ENCODE results near the gene ZNF70. TPM values are rescaled to one million over a fixed set of nuclear protein-coding genes. Genes with fewer than 3 reads are reported as not detected.
"Not testable (repeated sequence)": the region's sequence is repeated elsewhere in the genome, so short reads cannot be mapped to it uniquely, and the experiment has no call there.

ZNF70 gene
- total and polyA plus RNA-seq, 5 donors from 2014 or later = 0.06 to 2.0 (median 0.28) TPM

- H3K27me3 ChIP-seq (ENCODE audit: control insufficient read depth, insufficient read depth, low read length) = no peaks in the 10 kb centered on the region
- H3K36me3 ChIP-seq (ENCODE audit: control insufficient read depth, insufficient read depth, low read length) = peaks cover 19% of the 10 kb centered on the region
- DNase-seq (no peak), ATAC-seq (ENCODE audit: low read depth in 2 of 2) (no peak)
- no peaks in the 10 kb centered on the region for H3K4me1 ChIP-seq (ENCODE audit: control insufficient read depth, insufficient read depth, low read length, poor library complexity, severe bottlenecking)
- Mint-ChIP-seq H3K4me1 (peaks cover 0 to 3% (median 0%) of the 10 kb centered on the region in 4 donors), H3K36me3 (peaks cover 24% of the 10 kb centered on the region), H3K27me3 (no peaks in the 10 kb centered on the region), H3K9me3 (peaks cover 0 to 4% (median 0%) of the 10 kb centered on the region in 7 donors), H3K4me3 (no peak overlapping the region), H3K27ac (no peak overlapping the region)
- H3K27ac ChIP-seq (ENCODE audit: insufficient read depth, low read length, poor library complexity, severe bottlenecking) = no peak overlapping the region
- H3K9me3 ChIP-seq (ENCODE audit: control insufficient read depth in 2 of 2, low read length in 2 of 2) = peaks cover 2 to 4% of the 10 kb centered on the region in 2 experiments
- H3K4me3 ChIP-seq (ENCODE audit: low read depth, low read length) = no peak overlapping the region
Measured at GRCh38 chr22:23744485-23744884, 6.4 kb downstream of the ZNF70 start.

- peaks cover 19% of the 10 kb centered on the region for H3K36me3 ChIP-seq (ENCODE audit: control insufficient read depth, insufficient read depth, low read length)
- Mint-ChIP-seq H3K27ac (no peak overlapping the region), H3K36me3 (peaks cover 24% of the 10 kb centered on the region), H3K4me1 (peaks cover 0 to 3% (median 0%) of the 10 kb centered on the region in 4 donors), H3K9me3 (peaks cover 0 to 4% (median 0%) of the 10 kb centered on the region in 7 donors), H3K27me3 (no peaks in the 10 kb centered on the region), H3K4me3 (no peak overlapping the region)
- H3K4me3 ChIP-seq (ENCODE audit: low read depth, low read length) = no peak overlapping the region
- no peak overlapping the region for H3K27ac ChIP-seq (ENCODE audit: insufficient read depth, low read length, poor library complexity, severe bottlenecking)
- ATAC-seq (ENCODE audit: low read depth in 2 of 2) (no peak), DNase-seq (no peak)
- no peaks in the 10 kb centered on the region for H3K4me1 ChIP-seq (ENCODE audit: control insufficient read depth, insufficient read depth, low read length, poor library complexity, severe bottlenecking)
- no peaks in the 10 kb centered on the region for H3K27me3 ChIP-seq (ENCODE audit: control insufficient read depth, insufficient read depth, low read length)
- peaks cover 2 to 4% of the 10 kb centered on the region in 2 experiments for H3K9me3 ChIP-seq (ENCODE audit: control insufficient read depth in 2 of 2, low read length in 2 of 2)
Measured at GRCh38 chr22:23744001-23744400, 6.9 kb downstream of the ZNF70 start.

- H3K4me3 Mint-ChIP-seq = no peak overlapping the region
- Histone ChIP-seq H3K4me1 (ENCODE audit: control insufficient read depth, insufficient read depth, low read length, poor library complexity, severe bottlenecking) (no peaks in the 10 kb centered on the region), H3K4me3 (ENCODE audit: low read depth, low read length) (no peak overlapping the region), H3K27me3 (ENCODE audit: control insufficient read depth, insufficient read depth, low read length) (no peaks in the 10 kb centered on the region), H3K36me3 (ENCODE audit: control insufficient read depth, insufficient read depth, low read length) (peaks cover 19% of the 10 kb centered on the region), H3K9me3 (ENCODE audit: control insufficient read depth in 2 of 2, low read length in 2 of 2) (peaks cover 2 to 4% of the 10 kb centered on the region in 2 experiments), H3K27ac (ENCODE audit: insufficient read depth, low read length, poor library complexity, severe bottlenecking) (no peak overlapping the region)
- H3K36me3 Mint-ChIP-seq = peaks cover 24% of the 10 kb centered on the region
- no peaks in the 10 kb centered on the region for H3K27me3 Mint-ChIP-seq
- DNase-seq = no peak
- no peak for ATAC-seq (ENCODE audit: low read depth in 2 of 2)
- H3K4me1 Mint-ChIP-seq = peaks cover 0 to 3% (median 0%) of the 10 kb centered on the region in 4 donors
- peaks cover 0 to 4% (median 0%) of the 10 kb centered on the region in 7 donors for H3K9me3 Mint-ChIP-seq
- no peak overlapping the region for H3K27ac Mint-ChIP-seq
Measured at GRCh38 chr22:23743303-23743705, 7.6 kb downstream of the ZNF70 start.

GRCh38 chr22:23742505-23743264 is 8.2 kb downstream of the ZNF70 start:
- Mint-ChIP-seq H3K4me1 (peaks cover 0 to 3% (median 0%) of the 10 kb centered on the region in 4 donors), H3K4me3 (no peak overlapping the region), H3K9me3 (peaks cover 0 to 4% (median 0%) of the 10 kb centered on the region in 7 donors), H3K27ac (no peak overlapping the region), H3K27me3 (no peaks in the 10 kb centered on the region), H3K36me3 (peaks cover 24% of the 10 kb centered on the region)
- Histone ChIP-seq H3K36me3 (ENCODE audit: control insufficient read depth, insufficient read depth, low read length) (peaks cover 19% of the 10 kb centered on the region), H3K27ac (ENCODE audit: insufficient read depth, low read length, poor library complexity, severe bottlenecking) (no peak overlapping the region), H3K4me3 (ENCODE audit: low read depth, low read length) (no peak overlapping the region), H3K9me3 (ENCODE audit: control insufficient read depth in 2 of 2, low read length in 2 of 2) (peaks cover 2 to 4% of the 10 kb centered on the region in 2 experiments), H3K27me3 (ENCODE audit: control insufficient read depth, insufficient read depth, low read length) (no peaks in the 10 kb centered on the region), H3K4me1 (ENCODE audit: control insufficient read depth, insufficient read depth, low read length, poor library complexity, severe bottlenecking) (no peaks in the 10 kb centered on the region)
- ATAC-seq (ENCODE audit: low read depth in 2 of 2) = no peak
- no peak for DNase-seq

- Mint-ChIP-seq H3K4me3 (no peak overlapping the region), H3K27me3 (no peaks in the 10 kb centered on the region), H3K4me1 (no peaks in the 10 kb centered on the region), H3K9me3 (no peaks in the 10 kb centered on the region), H3K27ac (no peak overlapping the region), H3K36me3 (no peaks in the 10 kb centered on the region)
- no peak overlapping the region for H3K4me3 ChIP-seq (ENCODE audit: low read depth, low read length)
- H3K9me3 ChIP-seq (ENCODE audit: control insufficient read depth in 2 of 2, low read length in 2 of 2) = no peaks in the 10 kb centered on the region
- H3K27ac ChIP-seq (ENCODE audit: insufficient read depth, low read length, poor library complexity, severe bottlenecking) = no peak overlapping the region
- peaks cover under 1% of the 10 kb centered on the region for H3K36me3 ChIP-seq (ENCODE audit: control insufficient read depth, insufficient read depth, low read length)
- no peaks in the 10 kb centered on the region for H3K27me3 ChIP-seq (ENCODE audit: control insufficient read depth, insufficient read depth, low read length)
- no peak for DNase-seq
- ATAC-seq (ENCODE audit: low read depth in 2 of 2) = no peak
- no peaks in the 10 kb centered on the region for H3K4me1 ChIP-seq (ENCODE audit: control insufficient read depth, insufficient read depth, low read length, poor library complexity, severe bottlenecking)
Measured at GRCh38 chr22:23737696-23738095, 13.2 kb downstream of the ZNF70 start.

- not testable (repeated sequence) for H3K4me1 ChIP-seq (ENCODE audit: control insufficient read depth, insufficient read depth, low read length, poor library complexity, severe bottlenecking); H3K36me3 ChIP-seq (ENCODE audit: control insufficient read depth, insufficient read depth, low read length); H3K4me1 Mint-ChIP-seq; H3K9me3 ChIP-seq (ENCODE audit: control insufficient read depth in 2 of 2, low read length in 2 of 2); H3K9me3 Mint-ChIP-seq; H3K27me3 ChIP-seq (ENCODE audit: control insufficient read depth, insufficient read depth, low read length); H3K4me3 ChIP-seq (ENCODE audit: low read depth, low read length); H3K4me3 Mint-ChIP-seq; H3K36me3 Mint-ChIP-seq; ATAC-seq (ENCODE audit: low read depth in 2 of 2); H3K27ac ChIP-seq (ENCODE audit: insufficient read depth, low read length, poor library complexity, severe bottlenecking); DNase-seq
- Mint-ChIP-seq H3K27ac (peak overlapping the region in 1 of 3 donors; percentile 46), H3K27me3 (peaks cover 16% of the 10 kb centered on the region)
Measured at GRCh38 chr22:23728108-23728507, 22.8 kb downstream of the ZNF70 start.

GRCh38 chr22:23722724-23723123 is 28.2 kb downstream of the ZNF70 start:
- Mint-ChIP-seq H3K27me3 (peaks cover 14% of the 10 kb centered on the region), H3K9me3 (no peaks in the 10 kb centered on the region)
- DNase-seq = no peak

GRCh38 chr22:23722160-23722559 is 28.8 kb downstream of the ZNF70 start:
- Histone ChIP-seq H3K36me3 (ENCODE audit: control insufficient read depth, insufficient read depth, low read length) (no peaks in the 10 kb centered on the region), H3K4me3 (ENCODE audit: low read depth, low read length) (no peak overlapping the region), H3K9me3 (ENCODE audit: control insufficient read depth in 2 of 2, low read length in 2 of 2) (no peaks in the 10 kb centered on the region), H3K4me1 (ENCODE audit: control insufficient read depth, insufficient read depth, low read length, poor library complexity, severe bottlenecking) (peaks cover 2% of the 10 kb centered on the region), H3K27ac (ENCODE audit: insufficient read depth, low read length, poor library complexity, severe bottlenecking) (no peak overlapping the region), H3K27me3 (ENCODE audit: control insufficient read depth, insufficient read depth, low read length) (no peaks in the 10 kb centered on the region)
- H3K9me3 Mint-ChIP-seq = no peaks in the 10 kb centered on the region
- no peaks in the 10 kb centered on the region for H3K36me3 Mint-ChIP-seq
- ATAC-seq (ENCODE audit: low read depth in 2 of 2) (no peak), DNase-seq (no peak)
- no peak overlapping the region for H3K27ac Mint-ChIP-seq
- peaks cover 12% of the 10 kb centered on the region for H3K27me3 Mint-ChIP-seq
- H3K4me1 Mint-ChIP-seq = peaks cover 0 to 4% (median 0%) of the 10 kb centered on the region in 4 donors
- H3K4me3 Mint-ChIP-seq = no peak overlapping the region

More at GRCh38 chr22:23722724-23723123, 28.2 kb downstream of the ZNF70 start:
- Histone ChIP-seq H3K4me1 (ENCODE audit: control insufficient read depth, insufficient read depth, low read length, poor library complexity, severe bottlenecking) (no peaks in the 10 kb centered on the region), H3K9me3 (ENCODE audit: control insufficient read depth in 2 of 2, low read length in 2 of 2) (no peaks in the 10 kb centered on the region), H3K4me3 (ENCODE audit: low read depth, low read length) (no peak overlapping the region), H3K27ac (ENCODE audit: insufficient read depth, low read length, poor library complexity, severe bottlenecking) (no peak overlapping the region), H3K27me3 (ENCODE audit: control insufficient read depth, insufficient read depth, low read length) (no peaks in the 10 kb centered on the region), H3K36me3 (ENCODE audit: control insufficient read depth, insufficient read depth, low read length) (no peaks in the 10 kb centered on the region)
- Mint-ChIP-seq H3K36me3 (no peaks in the 10 kb centered on the region), H3K4me3 (no peak overlapping the region), H3K4me1 (no peaks in the 10 kb centered on the region), H3K27ac (no peak overlapping the region)
- no peak for ATAC-seq (ENCODE audit: low read depth in 2 of 2)

Measured in CD4-positive, CD25-positive, alpha-beta regulatory T cell (primary cell).